Measurements from ENCODE around the gene CXCR6.

Gene CXCR6

DNA sequence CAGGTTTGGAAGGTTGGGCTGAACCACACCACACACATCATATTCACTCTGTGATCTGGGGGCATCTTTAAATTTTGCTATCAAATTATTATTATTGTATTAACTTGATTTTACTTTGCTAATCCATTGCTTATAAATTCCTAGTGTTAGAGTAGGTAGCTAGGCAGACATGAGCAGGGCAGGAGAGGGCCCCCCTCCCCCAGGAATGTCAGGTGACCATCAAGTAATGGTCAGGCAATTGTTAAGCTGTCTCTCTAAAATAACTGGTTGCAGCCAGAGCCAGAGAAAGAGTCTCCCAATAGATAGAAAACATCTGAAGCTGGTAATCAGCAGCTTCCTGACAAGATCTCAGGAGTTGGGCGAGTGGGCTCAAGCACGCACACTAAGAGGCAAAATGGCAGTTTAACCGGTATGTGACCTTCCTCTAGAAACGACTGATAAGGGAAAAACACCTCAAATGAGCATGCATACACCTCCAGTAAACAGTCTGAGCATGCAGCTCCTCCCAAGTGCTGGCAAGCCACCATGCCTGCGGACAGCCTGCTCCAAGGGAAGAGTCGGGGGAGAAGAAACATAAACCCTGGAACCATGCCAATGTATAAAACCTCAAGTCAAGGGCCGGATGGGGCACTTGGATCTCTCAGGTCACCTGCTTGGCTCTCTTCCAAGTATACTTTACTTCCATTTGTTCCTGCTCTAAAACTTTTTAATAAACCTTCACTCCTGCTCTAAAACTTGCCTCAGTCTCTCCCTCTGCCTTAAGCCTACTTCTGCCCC, 3.1 kb upstream of the CXCR6 start:
- Histone ChIP-seq H3F3A (ENCODE audit: insufficient read depth, low read length) (no peaks in the 10 kb centered on the region), H3K9me2 (replicated peaks; ENCODE audit: insufficient read depth, low read length) (no peaks in the 10 kb centered on the region), H3K79me2 (ENCODE audit: low read length) (no peaks in the 10 kb centered on the region), H3K36me3 (replicated peaks; ENCODE audit: insufficient read depth, low read length) (no peaks in the 10 kb centered on the region), H4K20me1 (ENCODE audit: insufficient read depth, low read length) (no peaks in the 10 kb centered on the region), H3K9ac (ENCODE audit: low read length) (no peak overlapping the region), H3K4me1 (ENCODE audit: low read length) (peaks cover 8% of the 10 kb centered on the region), H3K9me3 (replicated peaks; ENCODE audit: insufficient read depth, low read length) (no peaks in the 10 kb centered on the region), H3K27ac (ENCODE audit: low read length) (no peak overlapping the region), H3K27me3 (replicated peaks; ENCODE audit: insufficient read depth, low read length) (no peaks in the 10 kb centered on the region), H2AFZ (ENCODE audit: low read length) (no peak overlapping the region), H3K4me3 (ENCODE audit: low read length) (no peak overlapping the region), H3K4me2 (ENCODE audit: low read depth, low read length) (no peak overlapping the region)
- no peak for TF ChIP-seq EZH2phosphoT487 (IDR thresholded peaks at IDR 0.05; ENCODE audit: low read length)
- TF ChIP-seq, protein P1, sequence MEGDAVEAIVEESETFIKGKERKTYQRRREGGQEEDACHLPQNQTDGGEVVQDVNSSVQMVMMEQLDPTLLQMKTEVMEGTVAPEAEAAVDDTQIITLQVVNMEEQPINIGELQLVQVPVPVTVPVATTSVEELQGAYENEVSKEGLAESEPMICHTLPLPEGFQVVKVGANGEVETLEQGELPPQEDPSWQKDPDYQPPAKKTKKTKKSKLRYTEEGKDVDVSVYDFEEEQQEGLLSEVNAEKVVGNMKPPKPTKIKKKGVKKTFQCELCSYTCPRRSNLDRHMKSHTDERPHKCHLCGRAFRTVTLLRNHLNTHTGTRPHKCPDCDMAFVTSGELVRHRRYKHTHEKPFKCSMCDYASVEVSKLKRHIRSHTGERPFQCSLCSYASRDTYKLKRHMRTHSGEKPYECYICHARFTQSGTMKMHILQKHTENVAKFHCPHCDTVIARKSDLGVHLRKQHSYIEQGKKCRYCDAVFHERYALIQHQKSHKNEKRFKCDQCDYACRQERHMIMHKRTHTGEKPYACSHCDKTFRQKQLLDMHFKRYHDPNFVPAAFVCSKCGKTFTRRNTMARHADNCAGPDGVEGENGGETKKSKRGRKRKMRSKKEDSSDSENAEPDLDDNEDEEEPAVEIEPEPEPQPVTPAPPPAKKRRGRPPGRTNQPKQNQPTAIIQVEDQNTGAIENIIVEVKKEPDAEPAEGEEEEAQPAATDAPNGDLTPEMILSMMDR (IDR thresholded peaks at IDR 0.05; ENCODE audit: low read length), result no peak
- no peak for TF ChIP-seq EZH2 (optimal IDR thresholded peaks at IDR 0.05; ENCODE audit: low read depth, low read length)
- DNase-seq, result no peak

GRCh38 chr3:45940781-45941365, 2.4 kb upstream of the CXCR6 start:
- H3K27ac ChIP-seq (ENCODE audit: low read length), result no peak overlapping the region
- no peaks in the 10 kb centered on the region for H4K20me1 ChIP-seq (ENCODE audit: insufficient read depth, low read length)
- no peaks in the 10 kb centered on the region for H3K9me2 ChIP-seq (replicated peaks; ENCODE audit: insufficient read depth, low read length)
- H3K9ac ChIP-seq (ENCODE audit: low read length), result no peak overlapping the region
- H3K79me2 ChIP-seq (ENCODE audit: low read length), result no peaks in the 10 kb centered on the region
- no peak for TF ChIP-seq EZH2 (optimal IDR thresholded peaks at IDR 0.05; ENCODE audit: low read depth, low read length)
- TF ChIP-seq, protein P1 (IDR thresholded peaks at IDR 0.05; ENCODE audit: low read length), result no peak
- TF ChIP-seq EZH2phosphoT487 (IDR thresholded peaks at IDR 0.05; ENCODE audit: low read length), result no peak
- no peaks in the 10 kb centered on the region for H3K36me3 ChIP-seq (replicated peaks; ENCODE audit: insufficient read depth, low read length)
- H3K9me3 ChIP-seq (replicated peaks; ENCODE audit: insufficient read depth, low read length), result no peaks in the 10 kb centered on the region
- H3K27me3 ChIP-seq (replicated peaks; ENCODE audit: insufficient read depth, low read length), result no peaks in the 10 kb centered on the region
- H3K4me3 ChIP-seq (ENCODE audit: low read length), result no peak overlapping the region
- no peak overlapping the region for H3K4me2 ChIP-seq (ENCODE audit: low read depth, low read length)
- H3F3A ChIP-seq (ENCODE audit: insufficient read depth, low read length), result no peaks in the 10 kb centered on the region
- no peak overlapping the region for H2AFZ ChIP-seq (ENCODE audit: low read length)
- H3K4me1 ChIP-seq (ENCODE audit: low read length), result peaks cover 8% of the 10 kb centered on the region
- no peak for DNase-seq

- no peaks in the 10 kb centered on the region for H3F3A ChIP-seq (ENCODE audit: insufficient read depth, low read length)
- H3K9ac ChIP-seq (ENCODE audit: low read length), result no peak overlapping the region
- H3K4me3 ChIP-seq (ENCODE audit: low read length), result no peak overlapping the region
- no peaks in the 10 kb centered on the region for H3K36me3 ChIP-seq (replicated peaks; ENCODE audit: insufficient read depth, low read length)
- H3K27ac ChIP-seq (ENCODE audit: low read length), result no peak overlapping the region
- H2AFZ ChIP-seq (ENCODE audit: low read length), result no peak overlapping the region
- no peak overlapping the region for H3K4me2 ChIP-seq (ENCODE audit: low read depth, low read length)
- no peaks in the 10 kb centered on the region for H3K9me2 ChIP-seq (replicated peaks; ENCODE audit: insufficient read depth, low read length)
- TF ChIP-seq EZH2 (optimal IDR thresholded peaks at IDR 0.05; ENCODE audit: low read depth, low read length) (no peak), EZH2phosphoT487 (IDR thresholded peaks at IDR 0.05; ENCODE audit: low read length) (no peak)
- TF ChIP-seq, protein P1 (IDR thresholded peaks at IDR 0.05; ENCODE audit: low read length), result no peak
- H3K9me3 ChIP-seq (replicated peaks; ENCODE audit: insufficient read depth, low read length), result no peaks in the 10 kb centered on the region
- H3K4me1 ChIP-seq (ENCODE audit: low read length), result peaks cover 8% of the 10 kb centered on the region
- H3K79me2 ChIP-seq (ENCODE audit: low read length), result no peaks in the 10 kb centered on the region
- no peak for DNase-seq
- no peaks in the 10 kb centered on the region for H3K27me3 ChIP-seq (replicated peaks; ENCODE audit: insufficient read depth, low read length)
- no peaks in the 10 kb centered on the region; the same call in 1 of the 2 replicates for H4K20me1 ChIP-seq (ENCODE audit: insufficient read depth, low read length)
Observed at GRCh38 chr3:45942051-45942825, 1.0 kb upstream of the CXCR6 start.
